HEK293 (cell line): Measurements from ENCODE around the gene CCDC69.
A peak's percentile ranks its signal among the peaks of the same experiment; 100 is the strongest.

ENCODE experiments used
- CTCF ChIA-PET: fragments of 350-600 bp; formaldehyde crosslinking; extraction: SDS; loops from one replicate; lab custom pipeline; 2021; ENCODE audit warnings: antibody characterized with exemption; lab: Yijun Ruan, JAX
- POLR2A ChIA-PET: fragments of 300-600 bp; formaldehyde crosslinking; extraction: SDS; loops from one replicate; lab custom pipeline; 2020; ENCODE audit warnings: antibody characterized with exemption, inconsistent platforms; lab: Yijun Ruan, JAX
- H3K27ac ChIP-seq: fragments of 200-500 bp; sonication (Bioruptor generic); 2 replicates; pipeline ENCODE4 v1.5.1; 2014; ENCODE audit warnings: low read depth, low read length, control low read depth, inconsistent platforms; ENCODE audit errors: extremely low read depth
- H3K36me3 ChIP-seq, 2 experiments: fragments of 200-500 bp in 1 of 2; sonication (Bioruptor generic) in 1 of 2; 1 replicate in 1 of 2; 2 replicates in 1 of 2; pipeline ENCODE4 v1.5.1; 2014 to 2017; ENCODE audit warnings: inconsistent platforms in 2 of 2, low read length in 2 of 2; ENCODE audit not compliant: control insufficient read depth in 2 of 2, insufficient read depth in 1 of 2
- H3K4me1 ChIP-seq: fragments of 200-500 bp; sonication (Bioruptor generic); 2 replicates; pipeline ENCODE4 v1.5.1; 2014; ENCODE audit warnings: mild to moderate bottlenecking, low read length, inconsistent platforms; ENCODE audit not compliant: control insufficient read depth, insufficient read depth
- H3K4me3 ChIP-seq: 2 replicates; pipeline ENCODE4 v1.5.1; 2011; ENCODE audit warnings: low read depth, mild to moderate bottlenecking, control low read depth, low read length, moderate library complexity
- H3K9me3 ChIP-seq: fragments of 200-500 bp; sonication (Bioruptor generic); 2 replicates; pipeline ENCODE4 v1.5.1; 2014; ENCODE audit warnings: low read depth, low read length, inconsistent platforms; ENCODE audit not compliant: control insufficient read depth, insufficient read depth
- ATF2 ChIP-seq: fragments of 450-650 bp; formaldehyde crosslinking; IDR thresholded peaks from 2 replicates; pipeline ENCODE4 v1.5.1; 2016; ENCODE audit warnings: missing biosample characterization, missing genetic modification characterization, low read depth
- GLI2 ChIP-seq: fragments of 450-650 bp; formaldehyde crosslinking; IDR thresholded peaks from 2 replicates; pipeline ENCODE4; 2017; ENCODE audit warnings: missing biosample characterization, missing genetic modification characterization, low read depth, borderline replicate concordance
- INSM2 ChIP-seq: fragments of 450-650 bp; formaldehyde crosslinking; IDR thresholded peaks from 2 replicates; pipeline ENCODE4 v1.5.1; 2016; ENCODE audit warnings: missing biosample characterization, missing genetic modification characterization
- SP7 ChIP-seq: fragments of 450-650 bp; formaldehyde crosslinking; IDR thresholded peaks from 2 replicates; pipeline ENCODE4 v1.5.1; 2016; ENCODE audit warnings: missing biosample characterization, missing genetic modification characterization
- ZBTB17 ChIP-seq: fragments of 450-650 bp; formaldehyde crosslinking; IDR thresholded peaks from 2 replicates; pipeline ENCODE4 v1.5.1; 2016; ENCODE audit warnings: missing biosample characterization, missing genetic modification characterization
- ZBTB7A ChIP-seq: fragments of 450-650 bp; formaldehyde crosslinking; IDR thresholded peaks from 2 replicates; pipeline ENCODE4 v1.5.1; 2016; ENCODE audit warnings: low read depth, missing biosample characterization, missing genetic modification characterization
- ZFP3 ChIP-seq: fragments of 450-650 bp; formaldehyde crosslinking; IDR thresholded peaks from 2 replicates; pipeline ENCODE4 v1.5.1; 2016; ENCODE audit warnings: low read depth, missing biosample characterization, missing genetic modification characterization
- ZNF280D ChIP-seq: fragments of 450-650 bp; formaldehyde crosslinking; IDR thresholded peaks from 2 replicates; pipeline ENCODE4 v1.5.1; 2016; ENCODE audit warnings: missing biosample characterization, missing genetic modification characterization
- ZNF302 ChIP-seq: fragments of 450-650 bp; formaldehyde crosslinking; IDR thresholded peaks from 2 replicates; pipeline ENCODE4 v1.5.1; 2016; ENCODE audit warnings: missing biosample characterization, missing genetic modification characterization, low read depth
- ZNF335 ChIP-seq: fragments of 450-650 bp; formaldehyde crosslinking; conservative IDR thresholded peaks from 2 replicates; pipeline ENCODE4 v1.5.1; 2016; ENCODE audit warnings: missing biosample characterization, missing genetic modification characterization
- ZNF350 ChIP-seq: fragments of 450-650 bp; formaldehyde crosslinking; IDR thresholded peaks from 2 replicates; pipeline ENCODE4 v1.5.0; 2017; ENCODE audit warnings: missing biosample characterization, mild to moderate bottlenecking, missing genetic modification characterization
- ZNF426 ChIP-seq: fragments of 450-650 bp; formaldehyde crosslinking; IDR thresholded peaks from 2 replicates; pipeline ENCODE4 v1.5.1; 2017; ENCODE audit warnings: missing biosample characterization, missing genetic modification characterization, mild to moderate bottlenecking, inconsistent platforms, moderate library complexity
- ZNF488 ChIP-seq: fragments of 450-650 bp; formaldehyde crosslinking; IDR thresholded peaks from 2 replicates; pipeline ENCODE4 v1.5.1; 2016; ENCODE audit warnings: missing biosample characterization, missing genetic modification characterization
- ZNF529 ChIP-seq: fragments of 450-650 bp; formaldehyde crosslinking; IDR thresholded peaks from 2 replicates; pipeline ENCODE4 v1.5.1; 2017; ENCODE audit warnings: missing genetic modification characterization, missing biosample characterization; ENCODE audit not compliant: insufficient replicate concordance
- ZNF530 ChIP-seq: fragments of 450-650 bp; formaldehyde crosslinking; IDR thresholded peaks from 2 replicates; pipeline ENCODE4 v1.5.1; 2016; ENCODE audit warnings: low read depth, missing biosample characterization, missing genetic modification characterization
- ZNF626 ChIP-seq: fragments of 450-650 bp; sonication (Bioruptor Pico); formaldehyde crosslinking; IDR thresholded peaks from 2 replicates; pipeline ENCODE4 v1.5.1; 2018; ENCODE audit warnings: missing biosample characterization, missing genetic modification characterization, inconsistent platforms
- ZNF660 ChIP-seq: fragments of 450-650 bp; IDR thresholded peaks from 2 replicates; pipeline ENCODE4 v1.5.1; 2018; ENCODE audit warnings: missing biosample characterization, mild to moderate bottlenecking, missing genetic modification characterization
- ZNF777 ChIP-seq: fragments of 450-650 bp; formaldehyde crosslinking; IDR thresholded peaks from 2 replicates; pipeline ENCODE4 v1.5.1; 2017; ENCODE audit warnings: missing biosample characterization, missing genetic modification characterization, borderline replicate concordance
- TF ChIP-seq, protein P1 (sequence below): fragments of 450-650 bp; formaldehyde crosslinking; IDR thresholded peaks from 2 replicates; pipeline ENCODE4 v1.5.1; 2016; ENCODE audit warnings: missing biosample characterization, missing genetic modification characterization

Gene CCDC69

GRCh38 chr5:151231359-151231758, 7.5 kb upstream of the CCDC69 start:
- Histone ChIP-seq H3K9me3 (no peaks in the 10 kb centered on the region), H3K4me1 (no peaks in the 10 kb centered on the region), H3K36me3 (no peaks in the 10 kb centered on the region), H3K27ac (no peak overlapping the region), H3K4me3 (no peak overlapping the region)
- ChIA-PET POLR2A (interaction anchor here (0.9 kb wide), 1 partner anchor 8 kb away, joined by 3 read pairs; no protein-coding TSS in a partner anchor), CTCF (interaction anchor here (0.6 to 2.3 kb wide), 3 partner anchors 7 to 116 kb away, joined by 4 to 16 read pairs (median 6); no protein-coding TSS in a partner anchor)
- TF ChIP-seq ZNF530 (tag by site-specific recombination) (no peak), ATF2 (tag by site-specific recombination) (no peak), INSM2 (no peak), ZBTB7A (tag by site-specific recombination) (no peak), ZNF335 (tag by site-specific recombination) (no peak), ZNF302 (no peak), ZNF488 (tag by site-specific recombination) (no peak), ZFP3 (tag by site-specific recombination) (no peak)

GRCh38 chr5:151230048-151230680, 6.3 kb upstream of the CCDC69 start:
- POLR2A ChIA-PET: no interaction called here
- Histone ChIP-seq H3K4me3 (no peak overlapping the region), H3K27ac (no peak overlapping the region), H3K9me3 (no peaks in the 10 kb centered on the region), H3K4me1 (no peaks in the 10 kb centered on the region), H3K36me3 (no peaks in the 10 kb centered on the region)
- peak; percentile 53 for TF ChIP-seq ZBTB17 (tag by site-specific recombination)
- TF ChIP-seq ZNF660 (tag by site-specific recombination): no peak
- no peak for TF ChIP-seq SP7 (tag by site-specific recombination)
- CTCF ChIA-PET: interaction anchor here (0.6 to 2.3 kb wide), 3 partner anchors 8 to 104 kb away, joined by 3 to 16 read pairs (median 6); no protein-coding TSS in a partner anchor

DNA sequence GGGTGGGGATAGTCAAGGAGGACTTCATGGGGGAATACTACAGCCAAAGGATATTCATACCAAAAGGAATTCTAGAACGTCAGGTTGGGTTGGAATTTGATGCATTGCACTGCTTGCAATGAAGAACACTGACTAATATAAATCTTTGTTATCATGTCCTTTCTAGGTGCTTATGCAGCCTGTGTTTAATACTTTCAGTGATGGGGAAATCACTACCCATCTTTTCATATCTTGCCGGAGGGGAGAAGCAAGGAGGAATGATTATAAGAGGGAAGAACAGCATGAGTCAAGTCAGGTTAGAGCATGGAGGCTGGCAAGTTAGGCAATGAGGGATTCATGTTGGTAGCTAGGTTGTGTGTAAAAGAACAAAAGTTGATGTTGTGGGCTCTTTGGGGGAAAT, 5.1 kb upstream of the CCDC69 start:
- Histone ChIP-seq H3K36me3 (no peaks in the 10 kb centered on the region), H3K27ac (no peak overlapping the region), H3K4me3 (no peak overlapping the region), H3K4me1 (no peaks in the 10 kb centered on the region)
- ChIA-PET POLR2A (no interaction called here), CTCF (interaction anchor here (0.6 to 2.3 kb wide), 4 partner anchors 10 to 177 kb away, joined by 3 to 16 read pairs (median 8); no protein-coding TSS in a partner anchor)
- no peak for TF ChIP-seq ZNF350 (tag by site-specific recombination)
- no peak for TF ChIP-seq SP7 (tag by site-specific recombination)
- TF ChIP-seq ZNF626 (tag by site-specific recombination): no peak
- TF ChIP-seq ZNF280D (tag by site-specific recombination): no peak
- TF ChIP-seq GLI2 (tag by site-specific recombination): no peak
- TF ChIP-seq ZNF529 (tag by site-specific recombination): no peak
- TF ChIP-seq ZBTB7A (tag by site-specific recombination): no peak
- TF ChIP-seq, protein P1, sequence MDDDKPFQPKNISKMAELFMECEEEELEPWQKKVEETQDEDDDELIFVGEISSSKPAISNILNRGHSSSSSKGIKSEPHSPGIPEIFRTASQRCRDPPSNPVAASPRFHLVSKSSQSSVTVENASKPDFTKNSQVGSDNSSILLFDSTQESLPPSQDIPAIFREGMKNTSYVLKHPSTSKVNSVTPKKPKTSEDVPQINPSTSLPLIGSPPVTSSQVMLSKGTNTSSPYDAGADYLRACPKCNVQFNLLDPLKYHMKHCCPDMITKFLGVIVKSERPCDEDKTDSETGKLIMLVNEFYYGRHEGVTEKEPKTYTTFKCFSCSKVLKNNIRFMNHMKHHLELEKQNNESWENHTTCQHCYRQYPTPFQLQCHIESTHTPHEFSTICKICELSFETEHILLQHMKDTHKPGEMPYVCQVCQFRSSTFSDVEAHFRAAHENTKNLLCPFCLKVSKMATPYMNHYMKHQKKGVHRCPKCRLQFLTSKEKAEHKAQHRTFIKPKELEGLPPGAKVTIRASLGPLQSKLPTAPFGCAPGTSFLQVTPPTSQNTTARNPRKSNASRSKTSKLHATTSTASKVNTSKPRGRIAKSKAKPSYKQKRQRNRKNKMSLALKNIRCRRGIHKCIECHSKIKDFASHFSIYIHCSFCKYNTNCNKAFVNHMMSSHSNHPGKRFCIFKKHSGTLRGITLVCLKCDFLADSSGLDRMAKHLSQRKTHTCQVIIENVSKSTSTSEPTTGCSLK (tag by site-specific recombination): no peak
- no peak for TF ChIP-seq ZNF426 (tag by site-specific recombination)
- no peak for TF ChIP-seq ZNF777
- TF ChIP-seq, all 188 proteins: peak for 0
- no peaks in the 10 kb centered on the region for H3K9me3 ChIP-seq
